ENCODE measurements around the gene RABIF. TPM values are rescaled to one million over a fixed set of nuclear protein-coding genes. Genes with fewer than 3 reads are reported as not detected.
"Not testable (repeated sequence)": the region's sequence is repeated elsewhere in the genome, so short reads cannot be mapped to it uniquely, and the experiment has no call there.

Gene RABIF
- total and polyA plus RNA-seq, 10 of the 15 experiments (the other 5 are each of a cell fraction or from before 2014, with no cell fraction given): 4.7 to 18.2 (median 8.8) TPM

- FAIRE-seq; DNase-seq (ENCODE audit: low read depth, low spot score); ATAC-seq; H4K20me1 ChIP-seq (ENCODE audit: control insufficient read depth, insufficient read depth); H3K9me3 ChIP-seq (replicated peaks; ENCODE audit: control insufficient read depth, insufficient read depth, low read length); H3K27me3 ChIP-seq (replicated peaks in 1 of 2; ENCODE audit: control insufficient read depth in 2 of 2, insufficient read depth in 2 of 2, low read length in 1 of 2); H3K4me2 ChIP-seq (ENCODE audit: control insufficient read depth, insufficient read depth); H3K4me1 ChIP-seq (ENCODE audit: control insufficient read depth, insufficient read depth, low read length); RAD21 ChIA-PET (ENCODE audit: unreplicated experiment); in situ Hi-C loops (cut with MboI); H2AFZ ChIP-seq (ENCODE audit: control insufficient read depth, low read depth, low read length); BruUV-seq (replicated peaks); H3K4me3 ChIP-seq; H3K27ac ChIP-seq (ENCODE audit: control insufficient read depth, insufficient read depth); CTCF ChIA-PET; H3K79me2 ChIP-seq (ENCODE audit: control insufficient read depth, insufficient read depth, low read length); POLR2A ChIA-PET; H3K9ac ChIP-seq (ENCODE audit: control insufficient read depth, insufficient read depth, low read length); intact Hi-C loops (cut with micrococcal nuclease; ENCODE audit: unreplicated experiment); SMC1A ChIA-PET (ENCODE audit: uncharacterized antibody, unreplicated experiment): not testable (repeated sequence)
- WGBS (ENCODE audit: insufficient coverage, insufficient replicate concordance, low lambda C conversion rate, missing lambda C conversion rate): 95% methylated on average over 4 of the region's 4 CpGs
- peaks cover 3 to 37% of the 10 kb centered on the region in 2 experiments for H3K36me3 ChIP-seq (ENCODE audit: control insufficient read depth in 2 of 2, insufficient read depth in 2 of 2, low read length in 1 of 2)
Observed at GRCh38 chr1:202912476-202912875, 23.5 kb upstream of the RABIF start.

- Histone ChIP-seq H3K9me3 (replicated peaks; ENCODE audit: control insufficient read depth, insufficient read depth, low read length) (no peaks in the 10 kb centered on the region), H3K36me3 (ENCODE audit: control insufficient read depth in 2 of 2, insufficient read depth in 2 of 2, low read length in 1 of 2) (peaks cover 2 to 31% of the 10 kb centered on the region in 2 experiments), H3K4me3 (no peak overlapping the region), H4K20me1 (ENCODE audit: control insufficient read depth, insufficient read depth) (no peaks in the 10 kb centered on the region), H3K4me2 (ENCODE audit: control insufficient read depth, insufficient read depth) (no peak overlapping the region), H3K79me2 (ENCODE audit: control insufficient read depth, insufficient read depth, low read length) (no peaks in the 10 kb centered on the region), H3K9ac (ENCODE audit: control insufficient read depth, insufficient read depth, low read length) (no peak overlapping the region), H2AFZ (ENCODE audit: control insufficient read depth, low read depth, low read length) (no peak overlapping the region), H3K4me1 (ENCODE audit: control insufficient read depth, insufficient read depth, low read length) (no peaks in the 10 kb centered on the region), H3K27ac (ENCODE audit: control insufficient read depth, insufficient read depth) (no peak overlapping the region), H3K27me3 (replicated peaks in 1 of 2; ENCODE audit: control insufficient read depth in 2 of 2, insufficient read depth in 2 of 2, low read length in 1 of 2) (no peaks in the 10 kb centered on the region)
- POLR2A ChIA-PET: interaction anchor here (0.5 kb wide), 1 partner anchor 156 kb away, joined by 7 read pairs; no protein-coding TSS in a partner anchor
- CTCF ChIA-PET: no interaction called here
- no TSS peak for BruUV-seq (replicated peaks)
- ATAC-seq: no peak
- FAIRE-seq: no peak
- in situ Hi-C loops (cut with MboI) (no loop called here), intact Hi-C loops (cut with micrococcal nuclease; ENCODE audit: unreplicated experiment) (no loop called here)
- SMC1A ChIA-PET (ENCODE audit: uncharacterized antibody, unreplicated experiment): no interaction called here
- no peak for DNase-seq (ENCODE audit: low read depth, low spot score)
- RAD21 ChIA-PET (ENCODE audit: unreplicated experiment): no interaction called here
- WGBS (ENCODE audit: insufficient coverage, insufficient replicate concordance, low lambda C conversion rate, missing lambda C conversion rate): 91% methylated on average over 1 of the region's 1 CpG
- TF ChIP-seq STAT1 (conservative IDR thresholded peaks at IDR 0.05) (no peak), NR2C2 (IDR thresholded peaks at IDR 0.05; ENCODE audit: borderline replicate concordance, control insufficient read depth, insufficient read length, low read depth) (no peak), REST (IDR thresholded peaks at IDR 0.05; ENCODE audit: low read depth, low read length) (no peak), ATF2 (IDR thresholded peaks at IDR 0.05; ENCODE audit: low read length) (no peak), ZBTB4 (CRISPR knock-in tag; IDR thresholded peaks at IDR 0.05) (no peak), MEF2A (IDR thresholded peaks at IDR 0.05; ENCODE audit: insufficient read depth, low read depth, low read length) (no peak), CBX3 (IDR thresholded peaks at IDR 0.05; ENCODE audit: borderline replicate concordance, low read depth) (no peak)
Observed at GRCh38 chr1:202909494-202909893, 20.5 kb upstream of the RABIF start.

Measured in GM12878 (cell line).